Mesodermal cell (in vitro differentiated cells): ENCODE results near the gene ATP2B1.

Experiments
- H3K27ac ChIP-seq: 2 replicates; pipeline ENCODE4 v1.7.0; 2013; ENCODE audit warnings: mild to moderate bottlenecking, low read depth, low read length, moderate library complexity; ENCODE audit not compliant: severe bottlenecking
- H3K36me3 ChIP-seq: 2 replicates; pipeline ENCODE4 v1.7.1; 2013; ENCODE audit warnings: mild to moderate bottlenecking, low read length, moderate library complexity; ENCODE audit not compliant: control insufficient read depth, insufficient read depth
- H3K4me1 ChIP-seq: one replicate; pipeline ENCODE4 v1.7.1; 2013; ENCODE audit warnings: mild to moderate bottlenecking, low read length; ENCODE audit not compliant: insufficient read depth, control insufficient read depth, poor library complexity, severe bottlenecking
- H3K4me3 ChIP-seq: 2 replicates; pipeline ENCODE4 v1.7.0; 2013; ENCODE audit warnings: low read length, control low read depth, mild to moderate bottlenecking; ENCODE audit not compliant: insufficient read depth, poor library complexity, severe bottlenecking; ENCODE audit errors: extremely low read depth
- H3K9me3 ChIP-seq: 2 replicates; pipeline ENCODE4 v1.7.1; 2013; ENCODE audit warnings: mild to moderate bottlenecking, low read length, moderate library complexity; ENCODE audit not compliant: control insufficient read depth
- whole genome bisulfite sequencing, 2 experiments: methylation state at CpG; one replicate each; pipeline ENCODE4 v1.1.5; 2013; ENCODE audit warnings: missing lambda C conversion rate in 2 of 2; ENCODE audit not compliant: insufficient coverage in 2 of 2; 5-methylcytosine and 5-hydroxymethylcytosine counted together

Gene ATP2B1

GRCh38 chr12:89674326-89674942, 34.2 kb downstream of the ATP2B1 start:
- Histone ChIP-seq H3K4me3 (no peak overlapping the region), H3K4me1 (peaks cover 10% of the 10 kb centered on the region)
- no CpG with 5 or more reads among the region's 2 CpGs for whole genome bisulfite sequencing, 2 experiments

GRCh38 chr12:89673603-89674002, 35.0 kb downstream of the ATP2B1 start:
- WGBS, 2 experiments, result 100% methylated on average over 1 of the region's 2 CpGs; no CpG with 5 or more reads in 1 of the 2 experiments
- Histone ChIP-seq H3K36me3 (no peaks in the 10 kb centered on the region), H3K4me3 (no peak overlapping the region), H3K4me1 (peaks cover 10% of the 10 kb centered on the region), H3K9me3 (no peaks in the 10 kb centered on the region), H3K27ac (no peak overlapping the region)

More at GRCh38 chr12:89674326-89674942, 34.2 kb downstream of the ATP2B1 start:
- no peak overlapping the region for H3K27ac ChIP-seq
- H3K9me3 ChIP-seq, result no peaks in the 10 kb centered on the region
- H3K36me3 ChIP-seq, result no peaks in the 10 kb centered on the region

- WGBS, 2 experiments, result 100% methylated on average over 1 to 2 of the region's 2 CpGs
- no peaks in the 10 kb centered on the region for H3K9me3 ChIP-seq
- no peaks in the 10 kb centered on the region for H3K36me3 ChIP-seq
- no peak overlapping the region for H3K4me3 ChIP-seq
- H3K27ac ChIP-seq, result no peak overlapping the region
- peaks cover 7% of the 10 kb centered on the region for H3K4me1 ChIP-seq
Measured at GRCh38 chr12:89672589-89672979, 36.1 kb downstream of the ATP2B1 start.

GRCh38 chr12:89671469-89671868, 37.2 kb downstream of the ATP2B1 start:
- Histone ChIP-seq H3K4me3 (no peak overlapping the region), H3K36me3 (no peaks in the 10 kb centered on the region), H3K27ac (no peak overlapping the region), H3K9me3 (no peaks in the 10 kb centered on the region), H3K4me1 (peaks cover 7% of the 10 kb centered on the region)
- 100% methylated on average over 1 of the region's 4 CpGs; no CpG with 5 or more reads in 1 of the 2 experiments for WGBS, 2 experiments

- Histone ChIP-seq H3K4me3 (no peak overlapping the region), H3K27ac (no peak overlapping the region), H3K4me1 (peaks cover 5% of the 10 kb centered on the region), H3K9me3 (no peaks in the 10 kb centered on the region), H3K36me3 (no peaks in the 10 kb centered on the region)
- WGBS, 2 experiments, result 94 to 100% methylated on average over 5 to 6 of the region's 6 CpGs
Measured at GRCh38 chr12:89669197-89669596, 39.4 kb downstream of the ATP2B1 start.

- H3K27ac ChIP-seq, result no peak overlapping the region
- peaks cover 12% of the 10 kb centered on the region for H3K4me1 ChIP-seq
- WGBS, 2 experiments, result 80 to 100% methylated on average over 1 of the region's 1 CpG
- no peaks in the 10 kb centered on the region for H3K9me3 ChIP-seq
- no peaks in the 10 kb centered on the region for H3K36me3 ChIP-seq
- no peak overlapping the region for H3K4me3 ChIP-seq
Measured at GRCh38 chr12:89665556-89665955, 43.1 kb downstream of the ATP2B1 start.

- peaks cover 12% of the 10 kb centered on the region for H3K4me1 ChIP-seq
- WGBS, 2 experiments, result 83 to 100% methylated on average over 1 of the region's 1 CpG
Measured at GRCh38 chr12:89664441-89664840, 44.2 kb downstream of the ATP2B1 start.

GRCh38 chr12:89663577-89664357, 44.9 kb downstream of the ATP2B1 start:
- Histone ChIP-seq H3K27ac (no peak overlapping the region), H3K9me3 (no peaks in the 10 kb centered on the region), H3K4me3 (no peak overlapping the region), H3K36me3 (no peaks in the 10 kb centered on the region), H3K4me1 (peaks cover 12% of the 10 kb centered on the region)
- WGBS, 2 experiments, result 88 to 94% methylated on average over 1 to 2 of the region's 4 CpGs

More at GRCh38 chr12:89664441-89664840, 44.2 kb downstream of the ATP2B1 start:
- no peak overlapping the region for H3K4me3 ChIP-seq
- H3K27ac ChIP-seq, result no peak overlapping the region
- H3K9me3 ChIP-seq, result no peaks in the 10 kb centered on the region
- H3K36me3 ChIP-seq, result no peaks in the 10 kb centered on the region

GRCh38 chr12:89662623-89663022, 46.0 kb downstream of the ATP2B1 start:
- Histone ChIP-seq H3K4me1 (peaks cover 12% of the 10 kb centered on the region), H3K27ac (peak overlapping the region; percentile 16), H3K4me3 (no peak overlapping the region), H3K36me3 (no peaks in the 10 kb centered on the region), H3K9me3 (no peaks in the 10 kb centered on the region)

GRCh38 chr12:89661706-89662330, 46.8 kb downstream of the ATP2B1 start:
- no peaks in the 10 kb centered on the region for H3K9me3 ChIP-seq
- 50 to 60% methylated on average over 1 of the region's 4 CpGs for WGBS, 2 experiments
- H3K4me3 ChIP-seq, result no peak overlapping the region
- no peaks in the 10 kb centered on the region for H3K36me3 ChIP-seq
- no peak overlapping the region for H3K27ac ChIP-seq
- H3K4me1 ChIP-seq, result peaks cover 12% of the 10 kb centered on the region
